Liver (tissue), 9 donors: ENCODE data around the gene MRS2. TPM values are rescaled to one million over a fixed set of nuclear protein-coding genes. Genes with fewer than 3 reads are reported as not detected.

Experiments
- DNase-seq: peaks from one replicate; pipeline ENCODE4 v3.0.0-alpha.2; 2017; ENCODE audit warnings: low spot score
- H3K27ac ChIP-seq, 2 donors: one replicate each; pipeline ENCODE4 v1.7.0; 2013; ENCODE audit warnings: inconsistent platforms in 2 of 2, low read length in 2 of 2, control low read depth in 1 of 2, low read depth in 1 of 2, mild to moderate bottlenecking in 1 of 2
- H3K27me3 ChIP-seq, 4 donors: one replicate each; pipeline versions ENCODE4 v1.6.1 to v1.7.0; 2013; ENCODE audit warnings: low read length in 3 of 4, inconsistent platforms in 1 of 4, mild to moderate bottlenecking in 1 of 4, moderate library complexity in 1 of 4; ENCODE audit not compliant: control insufficient read depth in 4 of 4, insufficient read depth in 4 of 4
- H3K36me3 ChIP-seq, 4 donors: one replicate each; pipeline versions ENCODE4 v1.6.1 to v1.7.0; 2013; ENCODE audit warnings: low read length in 3 of 4, mild to moderate bottlenecking in 3 of 4, low read depth in 1 of 4, moderate library complexity in 1 of 4; ENCODE audit not compliant: control insufficient read depth in 4 of 4, insufficient read depth in 3 of 4
- H3K4me1 ChIP-seq, 4 donors: one replicate each; pipeline versions ENCODE4 v1.6.1 to v1.7.0; 2013; ENCODE audit warnings: low read length in 3 of 4, mild to moderate bottlenecking in 3 of 4, moderate library complexity in 1 of 4; ENCODE audit not compliant: control insufficient read depth in 4 of 4, insufficient read depth in 4 of 4
- H3K4me3 ChIP-seq, 3 donors: one replicate each; pipeline versions ENCODE4 v1.6.1 to v1.7.0; 2013; ENCODE audit warnings: low read length in 3 of 3, control low read depth in 1 of 3, low read depth in 1 of 3, mild to moderate bottlenecking in 1 of 3
- H3K9ac ChIP-seq, 2 donors: one replicate each; pipeline ENCODE4 v1.7.0; 2013; ENCODE audit warnings: low read length in 2 of 2, mild to moderate bottlenecking in 2 of 2, moderate library complexity in 2 of 2, control low read depth in 1 of 2, low read depth in 1 of 2
- H3K9me3 ChIP-seq, 4 donors: one replicate each; pipeline versions ENCODE4 v1.6.1 to v1.7.0; 2013; ENCODE audit warnings: low read length in 3 of 4; ENCODE audit not compliant: control insufficient read depth in 4 of 4
- ATF3 ChIP-seq: IDR thresholded peaks from 2 replicates; pipeline ENCODE4 v1.6.1; 2016; ENCODE audit warnings: antibody characterized with exemption
- CTCF ChIP-seq: fragments of 150-350 bp; IDR thresholded peaks from 2 replicates; pipeline ENCODE4 v1.5.1; 2017; ENCODE audit warnings: improper control_type of control experiment, low read depth, low read length; ENCODE audit not compliant: missing input control
- EGR1 ChIP-seq, 2 donors: IDR thresholded peaks; 2 replicates each; pipeline ENCODE4 v1.6.1; 2016 to 2018; ENCODE audit warnings: antibody characterized with exemption in 2 of 2, low read depth in 2 of 2
- FOXA1 ChIP-seq: IDR thresholded peaks from 2 replicates; pipeline ENCODE4 v1.6.1; 2016; ENCODE audit warnings: antibody characterized with exemption
- FOXA2 ChIP-seq: IDR thresholded peaks from 2 replicates; pipeline ENCODE4 v1.6.1; 2016; ENCODE audit warnings: antibody characterized with exemption
- GABPA ChIP-seq, 2 donors: IDR thresholded peaks in 1 of 2; conservative IDR thresholded peaks in 1 of 2; 2 replicates each; pipeline ENCODE4 v1.6.1; 2016; ENCODE audit warnings: antibody characterized with exemption in 2 of 2, mild to moderate bottlenecking in 1 of 2, moderate library complexity in 1 of 2
- HNF4A ChIP-seq, 2 donors: conservative IDR thresholded peaks; 2 replicates each; pipeline ENCODE4 v1.6.1; 2016; ENCODE audit warnings: antibody characterized with exemption in 2 of 2, mild to moderate bottlenecking in 2 of 2
- HNF4G ChIP-seq: IDR thresholded peaks from 2 replicates; pipeline ENCODE4 v1.6.1; 2016; ENCODE audit warnings: antibody characterized with exemption
- JUND ChIP-seq, 2 donors: IDR thresholded peaks; 2 replicates each; pipeline ENCODE4 v1.6.1; 2016; ENCODE audit warnings: antibody characterized with exemption in 2 of 2
- MAX ChIP-seq: IDR thresholded peaks from 2 replicates; pipeline ENCODE4 v1.6.1; 2016; ENCODE audit warnings: antibody characterized with exemption
- NR2F2 ChIP-seq: IDR thresholded peaks from 2 replicates; pipeline ENCODE4 v1.6.1; 2016; ENCODE audit warnings: antibody characterized with exemption
- RAD21 ChIP-seq, 2 donors: IDR thresholded peaks; 2 replicates each; pipeline ENCODE4 v1.6.1; 2016; ENCODE audit warnings: antibody characterized with exemption in 2 of 2, mild to moderate bottlenecking in 2 of 2
- REST ChIP-seq: IDR thresholded peaks from 2 replicates; pipeline ENCODE4 v1.6.1; 2016; ENCODE audit warnings: antibody characterized with exemption, mild to moderate bottlenecking
- RXRA ChIP-seq, 2 donors: IDR thresholded peaks; 2 replicates each; pipeline ENCODE4 v1.6.1; 2017 to 2018; ENCODE audit warnings: antibody characterized with exemption in 2 of 2, mild to moderate bottlenecking in 1 of 2
- SP1 ChIP-seq: IDR thresholded peaks from 2 replicates; pipeline ENCODE4 v1.6.1; 2018; ENCODE audit warnings: antibody characterized with exemption, mild to moderate bottlenecking
- TAF1 ChIP-seq: conservative IDR thresholded peaks from 2 replicates; pipeline ENCODE4 v1.6.1; 2016; ENCODE audit warnings: antibody characterized with exemption, mild to moderate bottlenecking
- YY1 ChIP-seq: IDR thresholded peaks from 2 replicates; pipeline ENCODE4 v1.6.1; 2016; ENCODE audit warnings: antibody characterized with exemption, mild to moderate bottlenecking
- WGBS: extraction: QIAGEN DNeasy Blood & Tissue Kit; methylation state at CpG from one replicate; pipeline ENCODE4 v1.1.7; 2013; 5-methylcytosine and 5-hydroxymethylcytosine counted together
- polyA plus RNA-seq, 2 donors: library from polyadenylated mRNA; stranded (reverse) in 1 of 2; unstranded in 1 of 2; fragments of 200-250 nt in 1 of 2; fragments of >200 nt in 1 of 2; fragmentation: Nextera tagmentation in 1 of 2; extraction: Ambion mirVana in 1 of 2; gene quantifications; one replicate each; pipeline versions ENCODE4 v1.2.1 to v1.2.3, GENCODE V29; 2013 to 2015
- total RNA-seq, 2 donors: library from RNA; depleted of rRNA; stranded (reverse); fragments of >200 nt; gene quantifications; one replicate each; pipeline ENCODE4 v1.2.3, GENCODE V29; 2014
- TF ChIP-seq, protein P1 (sequence below): IDR thresholded peaks from 2 replicates; pipeline ENCODE4 v1.6.1; 2016; ENCODE audit warnings: antibody characterized with exemption
- donor health status: healthy.
- donor health status: healthy.
- donor health status: healthy.
- donor health status: healthy.
- donor health status: healthy.

The MRS2 gene
- total and polyA plus RNA-seq, 4 donors, result 10.1 to 20.1 (median 13.9) TPM

GRCh38 chr6:24460966-24461365 lies 58.2 kb downstream of the MRS2 start:
- WGBS, result 94% methylated on average over 4 of the region's 4 CpGs
- DNase-seq, result no peak
- Histone ChIP-seq H3K9ac (no peak overlapping the region), H3K9me3 (no peaks in the 10 kb centered on the region), H3K4me1 (no peaks in the 10 kb centered on the region), H3K27me3 (no peaks in the 10 kb centered on the region), H3K27ac (no peak overlapping the region), H3K4me3 (no peak overlapping the region), H3K36me3 (peaks cover 8 to 34% (median 22%) of the 10 kb centered on the region in 4 donors)
- TF ChIP-seq EGR1 (IDR thresholded peaks at IDR 0.05; ENCODE audit: low read depth in 2 of 2) (no peak), HNF4A (conservative IDR thresholded peaks at IDR 0.05) (no peak), RXRA (IDR thresholded peaks at IDR 0.05) (no peak), HNF4G (no peak), CTCF (no peak), YY1 (no peak), MAX (no peak), RAD21 (IDR thresholded peaks at IDR 0.05) (no peak), FOXA1 (no peak), SP1 (no peak), REST (no peak), TAF1 (no peak), ATF3 (no peak)
- TF ChIP-seq, protein P1, sequence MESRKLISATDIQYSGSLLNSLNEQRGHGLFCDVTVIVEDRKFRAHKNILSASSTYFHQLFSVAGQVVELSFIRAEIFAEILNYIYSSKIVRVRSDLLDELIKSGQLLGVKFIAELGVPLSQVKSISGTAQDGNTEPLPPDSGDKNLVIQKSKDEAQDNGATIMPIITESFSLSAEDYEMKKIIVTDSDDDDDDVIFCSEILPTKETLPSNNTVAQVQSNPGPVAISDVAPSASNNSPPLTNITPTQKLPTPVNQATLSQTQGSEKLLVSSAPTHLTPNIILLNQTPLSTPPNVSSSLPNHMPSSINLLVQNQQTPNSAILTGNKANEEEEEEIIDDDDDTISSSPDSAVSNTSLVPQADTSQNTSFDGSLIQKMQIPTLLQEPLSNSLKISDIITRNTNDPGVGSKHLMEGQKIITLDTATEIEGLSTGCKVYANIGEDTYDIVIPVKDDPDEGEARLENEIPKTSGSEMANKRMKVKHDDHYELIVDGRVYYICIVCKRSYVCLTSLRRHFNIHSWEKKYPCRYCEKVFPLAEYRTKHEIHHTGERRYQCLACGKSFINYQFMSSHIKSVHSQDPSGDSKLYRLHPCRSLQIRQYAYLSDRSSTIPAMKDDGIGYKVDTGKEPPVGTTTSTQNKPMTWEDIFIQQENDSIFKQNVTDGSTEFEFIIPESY, result no peak

GRCh38 chr6:24464253-24465038 lies 61.7 kb downstream of the MRS2 start:
- Histone ChIP-seq H3K27ac (no peak overlapping the region), H3K4me1 (no peaks in the 10 kb centered on the region), H3K9ac (no peak overlapping the region), H3K9me3 (no peaks in the 10 kb centered on the region), H3K4me3 (no peak overlapping the region), H3K36me3 (peaks cover 7 to 34% (median 21%) of the 10 kb centered on the region in 4 donors), H3K27me3 (no peaks in the 10 kb centered on the region)
- 94% methylated on average over 11 of the region's 11 CpGs for WGBS
- no peak for DNase-seq
- no peak for TF ChIP-seq YY1
- no peak for TF ChIP-seq RXRA (IDR thresholded peaks at IDR 0.05)
- TF ChIP-seq GABPA (IDR thresholded peaks at IDR 0.05 in 1 of 2, conservative IDR thresholded peaks at IDR 0.05 in 1 of 2), result no peak
- TF ChIP-seq FOXA1, result no peak
- no peak for TF ChIP-seq MAX
- no peak for TF ChIP-seq ATF3
- TF ChIP-seq EGR1 (IDR thresholded peaks at IDR 0.05; ENCODE audit: low read depth in 2 of 2), result no peak
- TF ChIP-seq FOXA2, result no peak
- TF ChIP-seq JUND (IDR thresholded peaks at IDR 0.05), result no peak
- no peak for TF ChIP-seq REST
- TF ChIP-seq SP1, result no peak
- no peak for TF ChIP-seq NR2F2
